Upper lobe of right lung (tissue), 1 donor: ENCODE measurements around the gene IFT57. TPM values are rescaled to one million over a fixed set of nuclear protein-coding genes. Genes with fewer than 3 reads are reported as not detected.

Source experiments
- ATAC-seq: fragments of 200-7000 bp; cut with Tn5 transposase; one replicate; pipeline ENCODE4 v1.9.1; 2020; ENCODE audit warnings: mild to moderate bottlenecking, moderate library complexity
- DNase-seq: peaks from one replicate; pipeline ENCODE4 v3.0.0-alpha.2; 2020
- H3K27ac ChIP-seq: fragments of 200-600 bp; one replicate; pipeline ENCODE4 v1.8.0; 2022
- H3K27me3 ChIP-seq: fragments of 200-600 bp; one replicate; pipeline ENCODE4 v1.8.0; 2022; ENCODE audit warnings: mild to moderate bottlenecking
- H3K36me3 ChIP-seq: fragments of 200-600 bp; one replicate; pipeline ENCODE4 v1.8.0; 2022
- H3K4me1 ChIP-seq: fragments of 200-600 bp; one replicate; pipeline ENCODE4 v1.8.0; 2022
- H3K4me3 ChIP-seq: fragments of 200-600 bp; one replicate; pipeline ENCODE4 v1.8.0; 2022; ENCODE audit warnings: mild to moderate bottlenecking
- H3K9me3 ChIP-seq: fragments of 200-600 bp; one replicate; pipeline ENCODE4 v1.8.0; 2022
- CTCF ChIP-seq: fragments of 200-600 bp; IDR thresholded peaks from one replicate; pipeline ENCODE4 v1.8.0; 2022; ENCODE audit warnings: antibody characterized with exemption
- intact Hi-C: fragments of 100-400 bp; cut with DNase I; formaldehyde crosslinking; loops from one replicate; pipeline ENCODE4 v1.11.0; 2022
- total RNA-seq: library from RNA; stranded (reverse); fragmentation: NEBNext Ultra II Directional; extraction: Animal tissue kit (Norgen Biotek cat#: 25700); gene quantifications from one replicate; pipeline ENCODE4 v1.2.1, GENCODE V29; 2021
- donor health status: DM: no; HTN: yes; CAD: no; lungs with severe emphysema.

The IFT57 gene
- total RNA-seq, 1 donor from 2014 or later: 135 TPM

- Histone ChIP-seq H3K36me3 (no peaks in the 10 kb centered on the region), H3K4me1 (no peaks in the 10 kb centered on the region), H3K27me3 (no peaks in the 10 kb centered on the region), H3K27ac (no peak overlapping the region), H3K9me3 (no peaks in the 10 kb centered on the region), H3K4me3 (no peak overlapping the region)
- DNase-seq (no peak), ATAC-seq (no peak)
- no peak for TF ChIP-seq CTCF
- intact Hi-C loops: no loop called here
These were observed 43.5 kb downstream of the IFT57 start for GRCh38 chr3:108178676-108179075.

- intact Hi-C loops: no loop called here
- Histone ChIP-seq H3K4me1 (no peaks in the 10 kb centered on the region), H3K27ac (no peak overlapping the region), H3K4me3 (no peak overlapping the region), H3K27me3 (no peaks in the 10 kb centered on the region), H3K36me3 (no peaks in the 10 kb centered on the region), H3K9me3 (no peaks in the 10 kb centered on the region)
- ATAC-seq: no peak
- no peak for DNase-seq
- no peak for TF ChIP-seq CTCF
These were observed 44.7 kb downstream of the IFT57 start for GRCh38 chr3:108177536-108177935.

DNA sequence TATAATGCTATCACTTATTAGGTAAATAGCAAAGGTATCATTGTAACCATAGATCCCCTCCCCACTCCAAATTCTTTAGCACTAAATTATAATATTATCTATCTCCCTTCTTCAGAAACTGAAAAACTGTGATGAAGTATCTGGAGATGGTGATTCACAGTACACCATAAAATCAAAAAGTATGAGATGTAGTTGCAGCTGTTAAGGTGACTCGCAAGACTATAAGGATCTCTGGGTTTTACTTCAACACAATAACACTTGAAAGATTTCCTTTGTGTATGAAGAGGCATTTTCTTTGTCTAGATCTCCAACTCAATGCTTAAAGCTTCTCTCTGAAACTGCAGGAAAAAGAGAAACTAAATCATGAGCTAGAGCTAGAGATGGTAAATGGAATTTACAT lies 46.9 kb downstream of the IFT57 start:
- DNase-seq (no peak), ATAC-seq (no peak)
- no peak overlapping the region for H3K27ac ChIP-seq
- H3K4me1 ChIP-seq: no peaks in the 10 kb centered on the region
- TF ChIP-seq CTCF: no peak
- H3K27me3 ChIP-seq: no peaks in the 10 kb centered on the region
- H3K4me3 ChIP-seq: no peak overlapping the region
- no peaks in the 10 kb centered on the region for H3K36me3 ChIP-seq
- intact Hi-C loops: no loop called here
- no peaks in the 10 kb centered on the region for H3K9me3 ChIP-seq

DNA sequence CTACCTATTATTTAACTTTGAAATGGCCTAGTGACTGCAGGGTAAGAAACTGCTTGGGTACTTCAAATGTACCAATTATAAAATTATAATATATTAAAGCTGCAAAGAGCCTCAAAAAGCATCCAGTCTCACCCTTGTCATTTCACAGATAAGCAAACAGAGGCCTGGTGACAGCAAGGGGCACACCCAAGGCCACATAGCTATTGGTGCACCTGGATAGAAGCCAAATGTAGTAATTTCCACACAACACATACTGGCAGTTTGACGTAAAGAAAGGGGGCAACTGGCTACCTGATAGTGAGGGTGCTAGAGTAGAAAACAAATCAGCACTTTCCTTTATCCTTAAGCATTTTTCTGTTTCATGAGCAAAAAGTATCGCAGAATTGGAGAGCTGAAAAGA lies 51.1 kb downstream of the IFT57 start:
- H3K27ac ChIP-seq: no peak overlapping the region
- DNase-seq (no peak), ATAC-seq (no peak)
- H3K9me3 ChIP-seq: no peaks in the 10 kb centered on the region
- peaks cover 13% of the 10 kb centered on the region for H3K36me3 ChIP-seq
- no peaks in the 10 kb centered on the region for H3K27me3 ChIP-seq
- no peak for TF ChIP-seq CTCF
- no peak overlapping the region for H3K4me3 ChIP-seq
- H3K4me1 ChIP-seq: no peaks in the 10 kb centered on the region
- intact Hi-C loops: no loop called here

GRCh38 chr3:108164391-108164790 lies 57.8 kb downstream of the IFT57 start:
- Histone ChIP-seq H3K36me3 (peaks cover 50% of the 10 kb centered on the region), H3K4me1 (no peaks in the 10 kb centered on the region), H3K27ac (no peak overlapping the region), H3K27me3 (no peaks in the 10 kb centered on the region), H3K9me3 (no peaks in the 10 kb centered on the region), H3K4me3 (no peak overlapping the region)
- ATAC-seq (no peak), DNase-seq (no peak)
- intact Hi-C loops: no loop called here
- no peak for TF ChIP-seq CTCF

DNA sequence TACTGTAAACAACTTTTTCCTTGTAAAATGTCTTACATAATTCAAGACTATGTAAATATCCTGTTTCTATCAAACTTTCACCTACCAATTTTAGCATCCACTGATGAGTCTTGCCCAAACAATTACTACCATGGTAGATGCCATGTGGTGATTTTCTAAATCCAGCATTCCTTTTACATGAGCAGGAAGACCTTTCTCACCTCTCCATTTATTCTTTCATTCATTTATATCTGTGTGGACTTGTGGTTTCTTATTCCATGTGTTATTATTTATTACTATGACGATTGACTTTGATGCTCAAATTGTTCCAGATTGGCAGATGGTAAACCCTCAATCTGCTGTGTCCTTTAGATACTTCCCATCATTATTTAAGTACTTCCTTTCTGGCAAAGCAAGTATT lies 62.4 kb downstream of the IFT57 start:
- DNase-seq: no peak
- ATAC-seq: no peak
- H3K4me3 ChIP-seq: no peak overlapping the region
- H3K36me3 ChIP-seq: peaks cover 27% of the 10 kb centered on the region
- H3K9me3 ChIP-seq: no peaks in the 10 kb centered on the region
- TF ChIP-seq CTCF: no peak
- H3K27me3 ChIP-seq: no peaks in the 10 kb centered on the region
- intact Hi-C loops: no loop called here
- H3K27ac ChIP-seq: no peak overlapping the region
- no peaks in the 10 kb centered on the region for H3K4me1 ChIP-seq
